Measurements from ENCODE around the gene GRK5. TPM values are rescaled to one million over a fixed set of nuclear protein-coding genes. Genes with fewer than 3 reads are reported as not detected.

Gene GRK5
- total and polyA plus RNA-seq, 9 of the 15 experiments (the other 6 are each of a cell fraction or from before 2014, with no cell fraction given): 0.46 to 0.83 (median 0.67) TPM; not detected in 2

- H2AFZ ChIP-seq (ENCODE audit: low read depth, low read length): no peak overlapping the region
- peaks cover 13 to 26% of the 10 kb centered on the region in 2 experiments for H3K4me1 ChIP-seq (replicated peaks in 1 of 2; ENCODE audit: control insufficient read depth in 2 of 2, insufficient read depth in 2 of 2, low read length in 2 of 2)
- in situ Hi-C loops (cut with MboI): no loop called here
- DNase-seq (ENCODE audit: extremely low read depth in 1 of 4, low spot score in 3 of 4) (no peak), FAIRE-seq (no peak), ATAC-seq (no peak)
- no peaks in the 10 kb centered on the region for H3K27me3 ChIP-seq (ENCODE audit: control insufficient read depth in 2 of 2, insufficient read depth in 2 of 2, low read length in 2 of 2)
- H3K27ac ChIP-seq (ENCODE audit: extremely low read depth, low read depth, low read length): no peak overlapping the region
- H3K9me1 ChIP-seq (ENCODE audit: control insufficient read depth, insufficient read depth, low read length): no peaks in the 10 kb centered on the region
- intact Hi-C loops (cut with micrococcal nuclease): no loop called here
- no peaks in the 10 kb centered on the region for H3K36me3 ChIP-seq (ENCODE audit: control insufficient read depth, insufficient read depth, low read length)
- no TSS peak for BruUV-seq (replicated peaks)
- H3K9me3 ChIP-seq (replicated peaks; ENCODE audit: control insufficient read depth, insufficient read depth, low read depth, low read length): no peaks in the 10 kb centered on the region
- POLR2A ChIA-PET: interaction anchor here (0.7 to 0.9 kb wide), 2 partner anchors 119 to 173 kb away, joined by 3 to 6 read pairs; no protein-coding TSS in a partner anchor
- H3K9ac ChIP-seq (ENCODE audit: insufficient read depth in 1 of 2, low read depth in 2 of 2, low read length in 2 of 2): peak overlapping the region in 1 of 2 experiments; percentile 58; a peak in 2 of 4 replicates
- no peaks in the 10 kb centered on the region for H3K79me2 ChIP-seq (ENCODE audit: control insufficient read depth, insufficient read depth, low read length)
- 48% methylated on average over 4 of the region's 10 CpGs for WGBS (ENCODE audit: insufficient coverage, low coverage, missing lambda C conversion rate)
- H3K4me2 ChIP-seq (ENCODE audit: insufficient read depth, low read length): no peak overlapping the region
- no peaks in the 10 kb centered on the region for H4K20me1 ChIP-seq (replicated peaks; ENCODE audit: control insufficient read depth, insufficient read depth, low read length)
- TF ChIP-seq E2F6 (IDR thresholded peaks at IDR 0.05; ENCODE audit: borderline replicate concordance in 1 of 2, extremely low read depth in 1 of 2, insufficient read depth in 1 of 2, insufficient read length in 1 of 2, low read depth in 1 of 2, low read length in 1 of 2, poor library complexity in 1 of 2, severe bottlenecking in 1 of 2) (peak in 1 of 2 experiments; percentile 40), MAX (CRISPR knock-in tag; IDR thresholded peaks at IDR 0.05) (0 out of 2 replicates have a peak, but pooled peaks have one; percentile 35), MBD1 (CRISPR knock-in tag; IDR thresholded peaks at IDR 0.05) (no peak)
- H3K4me3 ChIP-seq: no peak overlapping the region
- CTCF ChIA-PET (ENCODE audit: low intra/inter-chr PET ratio): no interaction called here
Measured at GRCh38 chr10:119267384-119267783, 60.0 kb downstream of the GRK5 start.

All from K562 (cell line).